GM13977 (cell line): ENCODE measurements around the gene NTRK2.

Experiments
- DNase-seq: peaks from one replicate; pipeline ENCODE4 v3.0.0; 2012; ENCODE audit warnings: low spot score
- CTCF ChIP-seq: IDR thresholded peaks from 2 replicates; pipeline ENCODE4 v1.5.1; 2012; ENCODE audit warnings: mild to moderate bottlenecking, control low read depth; ENCODE audit not compliant: insufficient read depth; ENCODE audit errors: extremely low read depth, missing control alignments
- in situ Hi-C: fragments of 300-500 bp; cut with MboI; formaldehyde crosslinking; loops from one replicate; pipeline ENCODE4 v1.12.0; 2022; ENCODE audit warnings: low sequenced_read_pairs, low pct_unique_long_range_greater_than_20kb, mixed read lengths, inconsistent platforms; ENCODE audit not compliant: unreplicated experiment

The NTRK2 gene

GRCh38 chr9:84852617-84853301, 183.2 kb downstream of the NTRK2 start:
- no peak for TF ChIP-seq CTCF
- DNase-seq: no peak
- in situ Hi-C loops: no loop called here

GRCh38 chr9:84856181-84856632, 186.7 kb downstream of the NTRK2 start:
- in situ Hi-C loops: no loop called here
- no peak for TF ChIP-seq CTCF
- DNase-seq: no peak

DNA sequence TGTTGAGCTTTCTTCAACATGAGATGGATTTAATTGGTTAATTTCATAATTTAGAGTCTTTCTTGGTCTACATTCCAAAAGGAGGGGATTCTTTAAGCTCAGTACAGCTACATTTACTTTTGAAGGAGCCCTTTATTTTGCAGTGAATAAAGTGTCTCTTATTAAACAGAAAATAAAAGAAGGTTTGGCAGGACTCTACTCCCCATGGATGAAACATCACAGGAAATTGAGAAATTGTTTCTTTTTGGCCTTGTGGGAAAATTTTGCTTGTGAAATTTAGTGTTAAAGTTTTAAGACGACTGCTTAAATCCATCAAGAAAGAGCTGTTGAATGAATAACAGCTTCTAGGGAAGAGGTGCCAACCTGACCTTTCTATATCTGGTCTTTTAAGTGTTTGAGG, 187.7 kb downstream of the NTRK2 start:
- DNase-seq: no peak
- in situ Hi-C loops: no loop called here

DNA sequence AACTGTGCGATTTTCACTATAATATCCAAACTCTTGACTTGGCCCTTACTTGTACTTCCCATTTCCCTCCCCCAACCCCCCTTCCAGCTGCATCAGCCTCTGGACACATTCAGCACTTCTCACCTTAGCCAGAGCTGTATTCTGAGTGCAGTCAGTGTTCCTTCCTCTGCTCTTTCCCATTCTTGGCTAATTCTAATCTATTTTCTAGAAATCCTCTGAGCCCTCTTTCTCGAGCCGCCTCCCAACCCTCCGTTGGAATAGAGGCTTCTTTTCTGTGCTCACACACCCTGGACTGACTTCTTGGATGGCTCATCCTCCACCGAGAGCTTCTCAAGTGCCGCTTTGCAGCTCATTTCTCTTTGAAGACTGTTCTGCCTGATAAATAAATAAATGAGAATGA, 188.8 kb downstream of the NTRK2 start:
- TF ChIP-seq CTCF: no peak
- no peak for DNase-seq
- in situ Hi-C loops: no loop called here

More for the DNA sequence above, 187.7 kb downstream of the NTRK2 start:
- no peak for TF ChIP-seq CTCF

GRCh38 chr9:84860249-84861115, 191.0 kb downstream of the NTRK2 start:
- no peak for DNase-seq
- in situ Hi-C loops: no loop called here
- no peak for TF ChIP-seq CTCF

DNA sequence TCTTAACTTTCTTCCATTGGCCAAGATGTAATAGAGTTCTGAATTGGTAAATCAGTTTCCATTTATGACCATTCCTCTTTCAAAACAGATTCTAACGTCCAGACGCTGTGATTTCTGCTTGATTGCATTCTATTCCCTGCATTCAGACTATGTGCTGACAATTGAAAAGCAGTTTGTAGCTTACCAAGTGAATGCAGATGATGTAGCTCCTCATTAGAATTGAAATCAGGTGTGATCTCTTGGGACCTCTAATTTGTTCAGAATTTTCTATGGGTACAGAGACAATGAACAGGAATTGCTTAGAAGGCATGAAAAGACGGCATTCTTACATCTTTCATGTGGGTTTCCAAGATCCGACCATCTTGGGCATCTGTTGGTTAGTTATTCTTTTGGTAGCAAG, 191.9 kb downstream of the NTRK2 start:
- no peak for DNase-seq
- in situ Hi-C loops: no loop called here
- TF ChIP-seq CTCF: no peak
